ENCODE data around the gene GIGYF2.

GIGYF2 gene

GRCh38 chr2:232787806-232788205 lies 90.7 kb downstream of the GIGYF2 start:
- H3K4me3 ChIP-seq (ENCODE audit: low read depth, low read length): no peak overlapping the region
- peaks cover 31% of the 10 kb centered on the region for H3K36me3 ChIP-seq (replicated peaks)
- H3K27ac ChIP-seq: no peak overlapping the region
- H3K27me3 ChIP-seq (replicated peaks): no peaks in the 10 kb centered on the region
- TF ChIP-seq CTCF (IDR thresholded peaks at IDR 0.05; ENCODE audit: low read depth, low read length, missing control alignments): no peak
- in situ Hi-C loops (cut with HindIII; ENCODE audit: low pct_ligation_motif_present, low sequenced_read_pairs): no loop called here
- no peak for DNase-seq

- no peak for TF ChIP-seq CTCF (IDR thresholded peaks at IDR 0.05; ENCODE audit: low read depth, low read length, missing control alignments)
- no peak for DNase-seq
- in situ Hi-C loops (cut with HindIII; ENCODE audit: low pct_ligation_motif_present, low sequenced_read_pairs): no loop called here
- Histone ChIP-seq H3K27me3 (replicated peaks) (no peaks in the 10 kb centered on the region), H3K4me3 (ENCODE audit: low read depth, low read length) (no peak overlapping the region), H3K36me3 (replicated peaks) (peaks cover 33% of the 10 kb centered on the region), H3K27ac (no peak overlapping the region)
These were observed 92.0 kb downstream of the GIGYF2 start for GRCh38 chr2:232789082-232789481.

DNA sequence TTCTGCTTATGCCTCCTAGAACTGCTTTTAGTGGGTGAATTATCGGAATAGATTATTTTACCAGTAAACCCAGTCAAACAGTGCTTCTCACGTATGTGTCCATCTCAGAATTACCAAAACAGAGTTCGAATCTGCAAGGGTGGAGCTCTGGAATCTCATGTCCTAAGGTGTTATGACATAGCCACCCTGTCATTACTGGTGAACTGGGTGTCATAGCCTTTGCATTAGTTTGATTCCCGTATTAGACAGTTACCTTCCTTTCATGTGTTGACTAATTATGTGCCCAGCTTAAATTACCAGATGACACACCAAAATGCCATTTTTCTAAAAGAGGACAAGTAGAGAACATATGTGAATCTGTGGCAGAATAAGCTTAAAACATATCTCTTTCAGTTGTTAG lies 94.4 kb downstream of the GIGYF2 start:
- no peaks in the 10 kb centered on the region for H3K27me3 ChIP-seq (replicated peaks)
- no peak overlapping the region for H3K27ac ChIP-seq
- in situ Hi-C loops (cut with HindIII; ENCODE audit: low pct_ligation_motif_present, low sequenced_read_pairs): no loop called here
- H3K36me3 ChIP-seq (replicated peaks): peaks cover 47% of the 10 kb centered on the region
- no peak for DNase-seq
- no peak for TF ChIP-seq CTCF (IDR thresholded peaks at IDR 0.05; ENCODE audit: low read depth, low read length, missing control alignments)
- H3K4me3 ChIP-seq (ENCODE audit: low read depth, low read length): no peak overlapping the region

GRCh38 chr2:232793271-232793670 lies 96.1 kb downstream of the GIGYF2 start:
- peaks cover 43% of the 10 kb centered on the region for H3K36me3 ChIP-seq (replicated peaks)

DNA sequence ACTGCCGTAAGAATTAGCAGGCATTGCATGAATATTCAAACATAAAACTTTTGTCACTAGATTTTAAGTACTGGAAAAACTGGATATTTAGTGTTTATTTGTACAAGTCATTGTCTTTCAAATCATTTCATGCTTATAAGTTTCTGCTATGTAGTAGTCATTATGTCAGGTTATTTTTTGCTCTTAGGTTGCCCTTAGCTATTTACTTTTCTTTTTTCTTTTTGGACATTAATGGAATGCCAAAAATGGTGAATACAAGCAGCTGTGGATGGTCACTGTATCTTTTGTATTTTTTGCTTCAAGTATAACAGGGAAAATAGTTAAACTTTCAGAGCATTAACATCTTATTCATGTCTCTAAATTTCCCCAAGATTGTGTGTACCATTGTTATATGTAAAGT lies 97.8 kb downstream of the GIGYF2 start:
- Histone ChIP-seq H3K27ac (no peak overlapping the region), H3K36me3 (replicated peaks) (peaks cover 43% of the 10 kb centered on the region), H3K27me3 (replicated peaks) (no peaks in the 10 kb centered on the region), H3K4me3 (ENCODE audit: low read depth, low read length) (no peak overlapping the region)
- DNase-seq: no peak
- in situ Hi-C loops (cut with HindIII; ENCODE audit: low pct_ligation_motif_present, low sequenced_read_pairs): no loop called here
- TF ChIP-seq CTCF (IDR thresholded peaks at IDR 0.05; ENCODE audit: low read depth, low read length, missing control alignments): no peak

More at GRCh38 chr2:232793271-232793670, 96.1 kb downstream of the GIGYF2 start:
- in situ Hi-C loops (cut with HindIII; ENCODE audit: low pct_ligation_motif_present, low sequenced_read_pairs): no loop called here
- Histone ChIP-seq H3K27ac (no peak overlapping the region), H3K27me3 (replicated peaks) (no peaks in the 10 kb centered on the region), H3K4me3 (ENCODE audit: low read depth, low read length) (no peak overlapping the region)
- TF ChIP-seq CTCF (IDR thresholded peaks at IDR 0.05; ENCODE audit: low read depth, low read length, missing control alignments): no peak
- DNase-seq: no peak

DNA sequence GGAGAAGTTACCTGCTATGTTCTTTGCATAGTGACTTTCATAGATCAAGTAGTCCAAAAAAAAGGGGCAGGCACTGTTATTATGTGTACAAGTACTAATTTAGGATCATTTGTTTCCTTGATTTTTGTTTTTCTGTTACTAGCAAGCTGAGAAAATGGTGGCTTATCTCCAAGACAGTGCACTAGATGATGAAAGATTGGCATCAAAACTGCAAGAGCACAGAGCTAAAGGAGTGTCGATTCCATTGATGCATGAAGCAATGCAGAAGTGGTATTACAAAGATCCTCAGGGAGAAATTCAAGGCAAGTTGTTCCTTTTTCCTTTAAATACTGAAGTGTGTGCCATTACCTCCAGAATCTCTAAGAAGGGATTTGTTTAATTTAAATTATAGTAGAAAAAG lies 98.8 kb downstream of the GIGYF2 start:
- in situ Hi-C loops (cut with HindIII; ENCODE audit: low pct_ligation_motif_present, low sequenced_read_pairs): no loop called here
- TF ChIP-seq CTCF (IDR thresholded peaks at IDR 0.05; ENCODE audit: low read depth, low read length, missing control alignments): no peak
- no peak overlapping the region for H3K27ac ChIP-seq
- DNase-seq: no peak
- no peaks in the 10 kb centered on the region for H3K27me3 ChIP-seq (replicated peaks)
- H3K36me3 ChIP-seq (replicated peaks): peaks cover 40% of the 10 kb centered on the region
- no peak overlapping the region for H3K4me3 ChIP-seq (ENCODE audit: low read depth, low read length)

Data from brain microvascular endothelial cell (primary cell).